ENCODE results near the gene CAPS. TPM values are rescaled to one million over a fixed set of nuclear protein-coding genes. Genes with fewer than 3 reads are reported as not detected.

Gene CAPS
- total RNA-seq, 4 donors from 2014 or later: 1.2 to 2.4 (median 2.0) TPM

DNA sequence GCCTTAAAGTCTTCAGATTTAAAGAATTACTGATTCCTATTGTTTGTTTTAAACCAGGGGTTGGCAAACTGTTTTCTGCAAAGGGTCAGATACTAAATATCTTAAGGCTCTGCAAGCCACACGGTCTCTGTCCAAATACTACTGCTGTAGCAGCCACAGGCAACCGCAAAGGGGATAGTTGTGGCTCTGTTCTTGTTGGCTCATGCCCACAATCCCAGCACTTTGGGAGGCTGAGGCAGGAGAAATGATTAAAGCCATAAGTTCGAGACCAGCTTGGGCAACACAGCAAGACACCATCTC lies 41.5 kb downstream of the CAPS start:
- H3K9me3 ChIP-seq: no peaks in the 10 kb centered on the region
- no peak overlapping the region for H3K4me3 ChIP-seq
- H3K4me1 ChIP-seq: peaks cover 71 to 83% of the 10 kb centered on the region in 2 donors
- TF ChIP-seq, protein P1, sequence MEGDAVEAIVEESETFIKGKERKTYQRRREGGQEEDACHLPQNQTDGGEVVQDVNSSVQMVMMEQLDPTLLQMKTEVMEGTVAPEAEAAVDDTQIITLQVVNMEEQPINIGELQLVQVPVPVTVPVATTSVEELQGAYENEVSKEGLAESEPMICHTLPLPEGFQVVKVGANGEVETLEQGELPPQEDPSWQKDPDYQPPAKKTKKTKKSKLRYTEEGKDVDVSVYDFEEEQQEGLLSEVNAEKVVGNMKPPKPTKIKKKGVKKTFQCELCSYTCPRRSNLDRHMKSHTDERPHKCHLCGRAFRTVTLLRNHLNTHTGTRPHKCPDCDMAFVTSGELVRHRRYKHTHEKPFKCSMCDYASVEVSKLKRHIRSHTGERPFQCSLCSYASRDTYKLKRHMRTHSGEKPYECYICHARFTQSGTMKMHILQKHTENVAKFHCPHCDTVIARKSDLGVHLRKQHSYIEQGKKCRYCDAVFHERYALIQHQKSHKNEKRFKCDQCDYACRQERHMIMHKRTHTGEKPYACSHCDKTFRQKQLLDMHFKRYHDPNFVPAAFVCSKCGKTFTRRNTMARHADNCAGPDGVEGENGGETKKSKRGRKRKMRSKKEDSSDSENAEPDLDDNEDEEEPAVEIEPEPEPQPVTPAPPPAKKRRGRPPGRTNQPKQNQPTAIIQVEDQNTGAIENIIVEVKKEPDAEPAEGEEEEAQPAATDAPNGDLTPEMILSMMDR (IDR thresholded peaks at IDR 0.05 in 4 of 5, conservative IDR thresholded peaks at IDR 0.05 in 1 of 5): no peak
- no peak for TF ChIP-seq POLR2A (IDR thresholded peaks at IDR 0.05)
- in situ Hi-C loops (cut with MboI; ENCODE audit: low sequenced_read_pairs in 4 of 4): no loop called here
- peak overlapping the region in 3 of 4 donors; percentile 4 to 51 (median 50) for H3K27ac ChIP-seq
- H3K27me3 ChIP-seq: no peaks in the 10 kb centered on the region
- ATAC-seq: no peak
- no peak for DNase-seq
- no peaks in the 10 kb centered on the region for H3K36me3 ChIP-seq
- intact Hi-C loops (cut with DNase I; ENCODE audit: low total_unique reads): no loop called here

DNA sequence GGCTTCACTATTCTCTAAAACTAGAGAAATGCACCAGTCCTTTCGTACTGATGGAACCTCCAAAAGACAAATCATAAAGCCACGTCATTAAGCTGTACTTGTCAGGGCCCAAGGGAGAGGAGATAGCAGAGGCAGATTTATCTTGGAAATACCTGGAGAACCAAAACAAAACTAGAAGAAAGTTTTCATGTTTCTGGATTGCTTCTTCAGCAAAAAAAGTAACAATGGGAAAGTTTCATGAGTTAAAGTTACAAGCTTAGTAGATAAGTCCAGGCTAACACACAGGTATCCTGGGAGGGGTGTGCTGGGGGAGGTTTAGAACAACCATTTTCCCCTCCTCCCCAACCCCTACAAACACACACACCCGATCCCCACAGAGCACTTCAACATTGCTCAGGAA lies 42.3 kb downstream of the CAPS start:
- DNase-seq (no peak), ATAC-seq (no peak)
- Histone ChIP-seq H3K9me3 (no peaks in the 10 kb centered on the region), H3K27ac (no peak overlapping the region), H3K27me3 (no peaks in the 10 kb centered on the region), H3K4me1 (peaks cover 71 to 84% of the 10 kb centered on the region in 2 donors), H3K4me3 (no peak overlapping the region), H3K36me3 (no peaks in the 10 kb centered on the region)
- in situ Hi-C loops (cut with MboI; ENCODE audit: low sequenced_read_pairs in 4 of 4): no loop called here
- intact Hi-C loops (cut with DNase I; ENCODE audit: low total_unique reads): no loop called here
- TF ChIP-seq, protein P1 (IDR thresholded peaks at IDR 0.05 in 4 of 5, conservative IDR thresholded peaks at IDR 0.05 in 1 of 5): no peak

DNA sequence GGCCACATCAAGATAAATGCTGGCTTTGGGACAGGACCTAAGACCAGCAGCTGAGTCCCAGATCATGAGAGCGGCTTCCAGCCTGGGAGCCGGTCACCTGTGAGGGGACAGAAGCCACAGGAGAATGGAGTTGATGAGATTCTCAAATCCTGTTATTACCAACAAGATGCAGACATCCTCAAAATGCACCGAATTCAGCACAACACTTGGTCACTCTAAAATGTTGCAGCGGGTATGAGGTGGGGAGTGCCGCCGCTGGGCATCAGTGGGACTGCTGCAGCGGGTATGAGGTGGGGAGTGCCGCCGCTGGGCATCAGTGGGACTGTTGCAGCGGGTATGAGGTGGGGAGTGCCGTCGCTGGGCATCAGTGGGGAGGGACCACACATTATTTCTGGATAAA lies 42.7 kb downstream of the CAPS start:
- DNase-seq: no peak
- Histone ChIP-seq H3K36me3 (no peaks in the 10 kb centered on the region), H3K4me3 (no peak overlapping the region), H3K4me1 (peaks cover 71 to 85% of the 10 kb centered on the region in 2 donors), H3K9me3 (no peaks in the 10 kb centered on the region), H3K27ac (no peak overlapping the region), H3K27me3 (no peaks in the 10 kb centered on the region)
- in situ Hi-C loops (cut with MboI; ENCODE audit: low sequenced_read_pairs in 4 of 4): no loop called here
- intact Hi-C loops (cut with DNase I; ENCODE audit: low total_unique reads): no loop called here
- ATAC-seq: no peak
- TF ChIP-seq POLR2A (IDR thresholded peaks at IDR 0.05): no peak
- TF ChIP-seq, protein P1 (IDR thresholded peaks at IDR 0.05 in 4 of 5, conservative IDR thresholded peaks at IDR 0.05 in 1 of 5): no peak

DNA sequence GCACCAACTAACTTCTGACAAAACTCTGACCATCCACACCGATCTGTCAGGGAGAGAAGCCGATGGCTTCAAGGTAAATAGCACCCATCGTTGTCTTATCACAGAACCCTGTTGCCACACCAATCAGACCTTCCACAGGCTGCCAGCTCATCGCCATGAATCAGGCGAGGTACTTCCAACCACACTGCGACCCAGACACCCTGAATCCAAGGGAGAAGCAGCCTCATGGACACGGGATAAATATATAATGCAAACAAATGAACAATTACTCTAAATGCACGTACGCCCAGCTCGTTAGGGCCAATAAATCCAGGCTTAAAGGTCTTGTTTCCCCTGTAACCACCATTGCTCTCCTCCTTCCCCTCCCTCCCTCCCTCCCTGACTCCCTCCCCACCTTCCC lies 43.1 kb downstream of the CAPS start:
- intact Hi-C loops (cut with DNase I; ENCODE audit: low total_unique reads): no loop called here
- H3K4me1 ChIP-seq: peaks cover 72 to 85% of the 10 kb centered on the region in 2 donors

More for the DNA sequence above, 43.1 kb downstream of the CAPS start:
- no peaks in the 10 kb centered on the region for H3K36me3 ChIP-seq
- H3K27me3 ChIP-seq: no peaks in the 10 kb centered on the region
- DNase-seq (no peak), ATAC-seq (no peak)
- no peak overlapping the region for H3K4me3 ChIP-seq
- TF ChIP-seq POLR2A (IDR thresholded peaks at IDR 0.05): no peak
- TF ChIP-seq, protein P1 (IDR thresholded peaks at IDR 0.05 in 4 of 5, conservative IDR thresholded peaks at IDR 0.05 in 1 of 5): no peak
- no peaks in the 10 kb centered on the region for H3K9me3 ChIP-seq
- in situ Hi-C loops (cut with MboI; ENCODE audit: low sequenced_read_pairs in 4 of 4): no loop called here
- H3K27ac ChIP-seq: no peak overlapping the region
